ENCODE measurements around the gene SPOCK1.
A peak's percentile ranks its signal among the peaks of the same experiment; 100 is the strongest.

Gene SPOCK1

GRCh38 chr5:137501226-137501625 is 2.1 kb upstream of the SPOCK1 start:
- TF ChIP-seq CTCF (IDR thresholded peaks at IDR 0.05): no peak

GRCh38 chr5:137500615-137501225 is 1.6 kb upstream of the SPOCK1 start:
- TF ChIP-seq CTCF (IDR thresholded peaks at IDR 0.05): no peak

- TF ChIP-seq CTCF (IDR thresholded peaks at IDR 0.05): 0 out of 2 replicates have a peak, but pooled peaks have one; percentile 1
Measured at GRCh38 chr5:137499506-137499847, 351 bp upstream of the SPOCK1 start.

- TF ChIP-seq CTCF (IDR thresholded peaks at IDR 0.05): no peak
Measured at GRCh38 chr5:137498301-137498735, 808 bp downstream of the SPOCK1 start.

- TF ChIP-seq CTCF (IDR thresholded peaks at IDR 0.05): no peak
Measured at GRCh38 chr5:137497396-137498290, 1.5 kb downstream of the SPOCK1 start.

GRCh38 chr5:137496919-137497318 is 2.2 kb downstream of the SPOCK1 start:
- TF ChIP-seq CTCF (IDR thresholded peaks at IDR 0.05): no peak

- no peak for TF ChIP-seq CTCF (IDR thresholded peaks at IDR 0.05)
Measured at GRCh38 chr5:137492331-137492730, 6.8 kb downstream of the SPOCK1 start.
